ENCODE results near the gene SCLT1. TPM values are rescaled to one million over a fixed set of nuclear protein-coding genes. Genes with fewer than 3 reads are reported as not detected.

Gene SCLT1
- total RNA-seq, 2 donors from 2014 or later: 9.5 to 14.0 TPM

DNA sequence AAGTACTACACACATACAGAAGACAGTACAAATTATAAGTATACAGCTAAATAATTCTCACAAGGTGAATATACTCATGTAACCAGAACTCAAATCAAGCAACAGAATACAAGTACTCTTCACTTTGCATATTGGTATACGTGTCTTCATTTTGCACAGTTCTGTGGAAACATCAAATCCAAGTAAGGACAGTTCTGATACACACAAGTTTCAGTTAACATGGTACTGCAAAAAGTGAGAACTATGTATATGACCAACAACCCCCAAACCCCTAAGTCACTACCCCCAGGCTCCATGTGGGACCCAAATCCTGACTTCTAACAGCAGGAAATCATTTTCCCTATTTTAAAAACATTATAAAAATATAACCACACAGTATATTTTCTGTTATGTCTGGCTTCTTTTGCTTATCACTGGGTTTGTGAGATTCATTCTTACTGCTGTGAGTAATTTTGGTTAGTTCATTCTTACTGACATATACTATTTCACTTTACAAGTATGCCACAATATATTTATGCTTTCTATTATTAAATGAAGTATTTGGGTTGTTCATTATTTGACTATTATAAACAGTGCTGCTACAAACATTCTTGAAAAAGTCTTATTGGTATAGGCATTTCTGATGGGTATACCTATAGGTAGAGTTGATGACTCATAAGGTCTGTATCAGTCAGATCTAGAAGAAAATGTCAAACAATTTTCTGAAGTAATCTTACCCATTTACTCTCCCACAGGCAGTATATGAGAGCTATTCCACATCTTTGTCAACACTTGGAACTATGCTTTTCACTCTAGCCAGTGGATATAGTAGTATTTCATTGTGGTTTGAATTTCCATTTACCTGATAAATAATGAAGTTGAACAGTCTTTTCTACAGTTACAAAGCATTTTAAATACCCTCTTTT lies 47.0 kb downstream of the SCLT1 start:
- no peak overlapping the region for H3K27ac ChIP-seq
- TF ChIP-seq, protein P1, sequence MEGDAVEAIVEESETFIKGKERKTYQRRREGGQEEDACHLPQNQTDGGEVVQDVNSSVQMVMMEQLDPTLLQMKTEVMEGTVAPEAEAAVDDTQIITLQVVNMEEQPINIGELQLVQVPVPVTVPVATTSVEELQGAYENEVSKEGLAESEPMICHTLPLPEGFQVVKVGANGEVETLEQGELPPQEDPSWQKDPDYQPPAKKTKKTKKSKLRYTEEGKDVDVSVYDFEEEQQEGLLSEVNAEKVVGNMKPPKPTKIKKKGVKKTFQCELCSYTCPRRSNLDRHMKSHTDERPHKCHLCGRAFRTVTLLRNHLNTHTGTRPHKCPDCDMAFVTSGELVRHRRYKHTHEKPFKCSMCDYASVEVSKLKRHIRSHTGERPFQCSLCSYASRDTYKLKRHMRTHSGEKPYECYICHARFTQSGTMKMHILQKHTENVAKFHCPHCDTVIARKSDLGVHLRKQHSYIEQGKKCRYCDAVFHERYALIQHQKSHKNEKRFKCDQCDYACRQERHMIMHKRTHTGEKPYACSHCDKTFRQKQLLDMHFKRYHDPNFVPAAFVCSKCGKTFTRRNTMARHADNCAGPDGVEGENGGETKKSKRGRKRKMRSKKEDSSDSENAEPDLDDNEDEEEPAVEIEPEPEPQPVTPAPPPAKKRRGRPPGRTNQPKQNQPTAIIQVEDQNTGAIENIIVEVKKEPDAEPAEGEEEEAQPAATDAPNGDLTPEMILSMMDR (IDR thresholded peaks at IDR 0.05): no peak
- peaks cover under 1% of the 10 kb centered on the region for H3K9me3 ChIP-seq
- no peaks in the 10 kb centered on the region for H3K4me1 ChIP-seq (ENCODE audit: control insufficient read depth in 1 of 2, low read depth in 2 of 2)
- no peak for ATAC-seq (ENCODE audit: insufficient number of reproducible peaks, low FRiP score, low read depth)
- H3K4me3 ChIP-seq: no peak overlapping the region
- no peaks in the 10 kb centered on the region for H3K36me3 ChIP-seq
- no peaks in the 10 kb centered on the region for H3K27me3 ChIP-seq (replicated peaks; ENCODE audit: insufficient read depth)
- DNase-seq (ENCODE audit: low spot score): no peak

DNA sequence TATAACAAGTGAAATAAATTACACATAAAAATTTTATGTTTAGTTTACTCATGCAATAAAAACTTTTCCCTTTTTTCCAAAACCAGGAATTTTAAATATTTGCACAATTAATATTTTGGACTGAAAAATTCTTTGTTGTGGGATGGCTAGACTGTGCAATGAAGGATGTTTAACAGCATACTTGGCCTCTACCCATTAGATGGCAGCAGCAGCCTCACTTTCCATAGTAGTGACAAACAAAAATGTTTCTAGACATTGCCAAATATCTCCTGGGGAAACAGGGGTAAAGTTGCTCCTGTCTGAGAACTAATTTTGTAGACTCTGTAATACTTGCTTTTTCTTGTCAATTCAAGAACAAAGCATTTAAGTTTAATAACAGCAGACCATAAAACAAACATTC lies 49.8 kb downstream of the SCLT1 start:
- Histone ChIP-seq H3K4me3 (no peak overlapping the region), H3K9me3 (no peaks in the 10 kb centered on the region), H3K36me3 (no peaks in the 10 kb centered on the region), H3K4me1 (ENCODE audit: control insufficient read depth in 1 of 2, low read depth in 2 of 2) (no peaks in the 10 kb centered on the region), H3K27me3 (replicated peaks; ENCODE audit: insufficient read depth) (no peaks in the 10 kb centered on the region), H3K27ac (no peak overlapping the region)
- ATAC-seq (ENCODE audit: insufficient number of reproducible peaks, low FRiP score, low read depth) (no peak), DNase-seq (ENCODE audit: low spot score) (no peak)
- TF ChIP-seq, protein P1 (IDR thresholded peaks at IDR 0.05): no peak

DNA sequence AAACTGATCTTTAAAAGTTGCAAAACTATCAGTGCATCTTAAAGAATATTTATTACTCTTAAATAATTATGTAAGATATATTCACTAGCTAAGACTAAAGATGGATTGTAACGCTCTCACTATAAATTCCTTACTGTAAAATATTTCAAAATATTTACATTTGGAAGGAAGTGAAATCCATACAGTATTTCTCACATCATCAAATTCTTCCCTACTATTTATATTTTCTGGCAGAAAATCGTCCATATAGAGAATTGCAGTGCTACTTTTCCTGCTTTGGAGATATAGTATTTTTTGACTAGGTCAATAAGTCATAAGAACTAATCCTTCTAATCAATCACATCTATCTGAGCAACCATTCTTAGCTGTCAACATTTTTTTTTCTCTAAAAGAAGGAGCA lies 52.9 kb downstream of the SCLT1 start:
- Histone ChIP-seq H3K27ac (no peak overlapping the region), H3K27me3 (replicated peaks; ENCODE audit: insufficient read depth) (no peaks in the 10 kb centered on the region), H3K36me3 (no peaks in the 10 kb centered on the region), H3K9me3 (no peaks in the 10 kb centered on the region), H3K4me1 (ENCODE audit: control insufficient read depth in 1 of 2, low read depth in 2 of 2) (no peaks in the 10 kb centered on the region), H3K4me3 (no peak overlapping the region)
- TF ChIP-seq, protein P1 (IDR thresholded peaks at IDR 0.05): no peak
- ATAC-seq (ENCODE audit: insufficient number of reproducible peaks, low FRiP score, low read depth) (no peak), DNase-seq (ENCODE audit: low spot score) (no peak)

DNA sequence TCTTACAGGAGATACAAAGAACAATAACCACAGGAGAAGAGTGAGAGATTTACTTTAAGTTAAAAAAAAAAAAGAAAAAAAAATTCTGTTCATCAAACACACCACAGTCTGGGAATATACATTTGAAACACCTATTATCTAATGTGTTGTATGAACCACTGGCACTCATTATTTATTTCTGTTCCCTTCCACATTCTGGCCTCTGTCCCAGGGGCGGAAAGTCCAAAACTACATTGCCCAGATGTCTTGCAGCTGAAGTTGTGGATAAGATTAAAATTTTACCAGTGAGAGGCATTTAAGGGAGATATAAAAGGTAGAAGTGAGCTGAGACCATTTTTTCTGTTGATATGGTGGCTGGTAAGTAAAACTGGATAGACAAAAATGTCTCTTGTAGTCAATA lies 56.2 kb downstream of the SCLT1 start:
- H3K9me3 ChIP-seq: no peaks in the 10 kb centered on the region
- no peaks in the 10 kb centered on the region for H3K27me3 ChIP-seq (replicated peaks; ENCODE audit: insufficient read depth)
- H3K36me3 ChIP-seq: no peaks in the 10 kb centered on the region
- DNase-seq (ENCODE audit: low spot score) (no peak), ATAC-seq (ENCODE audit: insufficient number of reproducible peaks, low FRiP score, low read depth) (no peak)
- no peaks in the 10 kb centered on the region for H3K4me1 ChIP-seq (ENCODE audit: control insufficient read depth in 1 of 2, low read depth in 2 of 2)
- H3K27ac ChIP-seq: no peak overlapping the region
- TF ChIP-seq, protein P1 (IDR thresholded peaks at IDR 0.05): no peak
- H3K4me3 ChIP-seq: no peak overlapping the region

DNA sequence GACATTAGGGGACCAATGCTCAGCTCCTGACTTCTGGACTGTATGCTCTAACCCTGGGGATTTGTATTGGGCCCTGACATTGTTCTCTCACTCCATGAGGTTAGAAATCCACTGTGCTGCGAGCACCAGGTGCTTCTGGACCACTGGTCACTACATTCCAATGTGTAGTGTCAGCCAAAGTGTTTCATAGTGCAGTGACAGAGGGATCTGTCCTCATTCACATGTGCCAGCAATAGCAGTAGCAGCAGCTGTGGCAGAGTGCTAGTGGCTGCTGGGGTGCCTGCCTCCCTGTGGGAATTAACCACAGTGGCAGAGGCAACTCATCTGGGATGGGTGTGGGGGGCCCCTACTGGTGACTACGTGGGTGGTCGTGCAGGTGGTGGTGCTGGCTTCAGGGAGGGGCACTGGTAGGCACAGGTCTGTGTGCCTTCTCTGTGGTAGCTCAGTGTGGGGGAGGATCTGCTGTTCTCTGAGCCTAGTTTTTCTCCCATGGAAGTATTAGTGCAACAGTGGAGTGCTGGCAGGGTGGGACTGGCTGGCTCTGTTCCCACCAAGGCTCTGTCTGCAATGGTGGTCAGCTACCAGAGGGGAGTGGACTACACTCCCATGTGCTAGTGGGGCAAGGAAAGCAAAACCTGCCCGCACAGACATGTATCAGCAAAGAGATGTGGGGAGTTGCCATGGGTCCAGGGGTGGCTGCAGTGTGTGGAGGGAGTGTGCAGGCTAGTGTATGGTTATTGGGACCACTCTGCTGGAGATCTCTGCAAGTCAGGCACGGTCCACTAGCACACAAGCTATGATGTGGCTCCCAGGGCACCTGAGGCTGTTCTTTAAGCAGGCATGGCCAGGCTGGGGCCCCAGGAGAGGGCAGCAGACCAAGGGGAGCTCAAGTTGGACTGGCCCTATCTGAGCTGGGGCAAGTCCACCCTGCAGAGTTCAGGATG lies 78.5 kb downstream of the SCLT1 start:
- Histone ChIP-seq H3K27me3 (replicated peaks; ENCODE audit: insufficient read depth) (no peaks in the 10 kb centered on the region), H3K4me1 (ENCODE audit: control insufficient read depth in 1 of 2, low read depth in 2 of 2) (no peaks in the 10 kb centered on the region), H3K9me3 (peaks cover 18% of the 10 kb centered on the region), H3K27ac (no peak overlapping the region), H3K36me3 (peaks cover 4% of the 10 kb centered on the region), H3K4me3 (no peak overlapping the region)
- ATAC-seq (ENCODE audit: insufficient number of reproducible peaks, low FRiP score, low read depth): no peak
- DNase-seq (ENCODE audit: low spot score): no peak
- TF ChIP-seq, protein P1 (IDR thresholded peaks at IDR 0.05): no peak
